Measurements from ENCODE around the gene SENP6. TPM values are rescaled to one million over a fixed set of nuclear protein-coding genes. Genes with fewer than 3 reads are reported as not detected.

The SENP6 gene
- total RNA-seq, 2 experiments from 2014 or later, result 70.2 to 72.0 TPM

DNA sequence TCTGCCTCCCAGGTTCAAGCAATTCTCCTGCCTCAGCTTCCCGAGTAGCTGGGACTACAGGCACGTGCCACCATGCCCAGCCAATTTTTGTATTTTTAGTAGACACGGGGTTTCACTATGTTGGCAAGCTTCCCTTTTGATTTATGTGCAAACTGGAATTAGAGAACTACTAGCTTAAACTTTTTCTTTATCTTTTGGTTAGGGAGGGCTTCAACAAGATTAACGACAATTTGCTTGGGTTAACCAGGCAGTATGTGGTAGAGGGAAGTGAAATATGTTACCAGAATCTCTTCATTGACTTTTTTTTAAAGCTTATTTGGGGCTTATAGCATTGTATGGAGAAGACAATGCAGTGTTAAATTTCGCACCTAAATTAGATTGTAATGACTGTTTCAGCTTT lies 156.4 kb downstream of the SENP6 start:
- ChIA-PET CTCF (interaction anchor here (0.6 kb wide), 1 partner anchor 135 kb away, joined by 3 read pairs; no protein-coding TSS in a partner anchor), POLR2A (no interaction called here)
- no peak for DNase-seq
- Mint-ChIP-seq H3K9me3 (no peaks in the 10 kb centered on the region), H3K4me1 (ENCODE audit: low read depth) (no peaks in the 10 kb centered on the region), H3K4me3 (no peak overlapping the region), H3K27me3 (peaks cover 38% of the 10 kb centered on the region), H3K27ac (no peak overlapping the region), H3K36me3 (ENCODE audit: low read depth) (no peaks in the 10 kb centered on the region)
- ATAC-seq, result no peak
- TF ChIP-seq, protein P1, sequence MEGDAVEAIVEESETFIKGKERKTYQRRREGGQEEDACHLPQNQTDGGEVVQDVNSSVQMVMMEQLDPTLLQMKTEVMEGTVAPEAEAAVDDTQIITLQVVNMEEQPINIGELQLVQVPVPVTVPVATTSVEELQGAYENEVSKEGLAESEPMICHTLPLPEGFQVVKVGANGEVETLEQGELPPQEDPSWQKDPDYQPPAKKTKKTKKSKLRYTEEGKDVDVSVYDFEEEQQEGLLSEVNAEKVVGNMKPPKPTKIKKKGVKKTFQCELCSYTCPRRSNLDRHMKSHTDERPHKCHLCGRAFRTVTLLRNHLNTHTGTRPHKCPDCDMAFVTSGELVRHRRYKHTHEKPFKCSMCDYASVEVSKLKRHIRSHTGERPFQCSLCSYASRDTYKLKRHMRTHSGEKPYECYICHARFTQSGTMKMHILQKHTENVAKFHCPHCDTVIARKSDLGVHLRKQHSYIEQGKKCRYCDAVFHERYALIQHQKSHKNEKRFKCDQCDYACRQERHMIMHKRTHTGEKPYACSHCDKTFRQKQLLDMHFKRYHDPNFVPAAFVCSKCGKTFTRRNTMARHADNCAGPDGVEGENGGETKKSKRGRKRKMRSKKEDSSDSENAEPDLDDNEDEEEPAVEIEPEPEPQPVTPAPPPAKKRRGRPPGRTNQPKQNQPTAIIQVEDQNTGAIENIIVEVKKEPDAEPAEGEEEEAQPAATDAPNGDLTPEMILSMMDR (IDR thresholded peaks at IDR 0.05), result no peak
- intact Hi-C loops (cut with micrococcal nuclease), result no loop called here

DNA sequence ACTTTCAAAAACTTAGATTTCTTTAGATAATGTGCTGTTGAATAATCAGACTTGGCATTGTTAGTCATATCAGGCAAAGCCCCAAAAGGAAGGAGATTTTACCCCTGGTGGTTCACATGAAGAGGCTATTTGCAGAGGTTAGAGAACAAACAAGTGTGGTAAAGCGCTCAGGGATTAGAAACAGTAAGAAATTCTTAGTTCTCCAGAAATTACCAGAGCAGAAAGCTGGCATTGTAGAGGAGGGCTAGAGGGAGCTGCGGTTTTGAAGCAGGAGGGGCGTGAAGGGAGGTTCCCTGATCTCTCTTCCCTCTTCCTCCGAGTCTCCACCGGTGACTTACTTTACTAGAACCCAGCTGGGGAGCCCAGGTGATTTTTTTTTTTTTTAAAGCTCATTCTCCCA lies 157.5 kb downstream of the SENP6 start:
- Mint-ChIP-seq H3K36me3 (ENCODE audit: low read depth) (no peaks in the 10 kb centered on the region), H3K9me3 (no peaks in the 10 kb centered on the region), H3K4me1 (ENCODE audit: low read depth) (no peaks in the 10 kb centered on the region), H3K4me3 (no peak overlapping the region), H3K27ac (no peak overlapping the region), H3K27me3 (peaks cover 39% of the 10 kb centered on the region)
- ATAC-seq, result no peak
- CTCF ChIA-PET, result no interaction called here
- intact Hi-C loops (cut with micrococcal nuclease), result no loop called here
- TF ChIP-seq, protein P1 (IDR thresholded peaks at IDR 0.05), result no peak
- DNase-seq, result no peak
- POLR2A ChIA-PET, result no interaction called here

DNA sequence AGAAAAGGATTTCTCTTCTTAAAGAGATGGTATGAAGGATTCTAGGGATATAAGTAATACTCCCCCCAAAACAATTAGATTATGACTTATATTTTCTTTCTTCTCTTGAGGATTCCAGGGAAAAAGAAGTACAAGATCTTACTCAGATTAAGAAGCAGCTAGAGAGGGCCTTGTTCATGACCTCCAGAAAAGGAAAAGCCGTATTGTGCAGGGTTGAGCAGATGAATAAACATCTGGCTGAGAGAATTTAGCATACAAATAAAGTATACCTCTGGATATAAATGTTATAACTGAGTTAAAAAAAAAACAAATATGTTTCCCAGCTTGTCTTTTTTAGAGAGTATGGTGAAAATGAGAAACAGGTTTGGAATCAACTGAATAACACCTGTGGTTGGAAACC lies 158.6 kb downstream of the SENP6 start:
- ChIA-PET CTCF (no interaction called here), POLR2A (no interaction called here)
- H3K27me3 Mint-ChIP-seq, result peaks cover 41% of the 10 kb centered on the region
- H3K4me3 Mint-ChIP-seq, result no peak overlapping the region
- intact Hi-C loops (cut with micrococcal nuclease), result no loop called here
- no peak for DNase-seq
- no peaks in the 10 kb centered on the region for H3K4me1 Mint-ChIP-seq (ENCODE audit: low read depth)
- no peaks in the 10 kb centered on the region for H3K36me3 Mint-ChIP-seq (ENCODE audit: low read depth)
- no peak for ATAC-seq
- H3K27ac Mint-ChIP-seq, result no peak overlapping the region
- no peaks in the 10 kb centered on the region for H3K9me3 Mint-ChIP-seq
- TF ChIP-seq, protein P1 (IDR thresholded peaks at IDR 0.05), result no peak

DNA sequence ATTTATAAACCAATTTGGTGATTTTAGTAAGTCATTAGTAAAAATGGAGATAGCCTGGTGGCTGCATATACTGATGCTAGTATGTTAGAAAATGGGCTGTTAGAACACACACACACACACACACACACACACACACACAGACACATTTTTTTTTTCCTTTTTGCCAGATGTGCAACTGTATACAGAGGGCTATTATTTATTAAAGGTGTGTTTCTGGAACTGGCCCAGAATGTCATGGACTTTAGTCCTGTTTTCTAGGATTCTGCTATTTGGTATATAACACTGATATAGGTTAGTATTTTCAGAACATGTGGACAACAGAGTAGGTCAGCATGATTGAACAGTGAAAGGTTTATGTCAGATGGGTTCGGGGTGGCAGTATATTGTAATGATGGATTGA lies 159.8 kb downstream of the SENP6 start:
- Mint-ChIP-seq H3K4me3 (no peak overlapping the region), H3K27me3 (peaks cover 37% of the 10 kb centered on the region), H3K36me3 (ENCODE audit: low read depth) (no peaks in the 10 kb centered on the region), H3K9me3 (no peaks in the 10 kb centered on the region), H3K27ac (no peak overlapping the region), H3K4me1 (ENCODE audit: low read depth) (no peaks in the 10 kb centered on the region)
- TF ChIP-seq, protein P1 (IDR thresholded peaks at IDR 0.05), result no peak
- POLR2A ChIA-PET, result no interaction called here
- ATAC-seq (no peak), DNase-seq (no peak)
- intact Hi-C loops (cut with micrococcal nuclease), result no loop called here
- CTCF ChIA-PET, result no interaction called here

DNA sequence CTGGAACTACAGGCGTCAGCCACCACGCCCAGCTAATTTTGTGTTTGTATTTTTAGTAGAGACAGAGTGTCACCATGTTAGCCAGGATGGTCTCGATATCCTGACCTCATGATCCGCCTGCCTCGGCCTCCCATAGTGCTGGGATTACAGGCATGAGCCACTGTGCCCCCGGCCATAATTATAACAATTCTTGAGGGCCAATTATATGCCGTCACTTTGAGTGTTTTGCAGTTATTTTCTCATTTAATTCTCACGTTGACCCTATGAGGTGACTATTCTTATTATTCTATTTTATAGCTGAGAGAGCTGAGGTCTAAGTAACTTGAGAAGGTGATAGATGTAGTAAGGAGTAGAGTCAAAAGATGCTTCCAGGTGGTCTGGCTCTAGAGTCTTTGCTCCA lies 160.4 kb downstream of the SENP6 start:
- H3K27ac Mint-ChIP-seq, result no peak overlapping the region
- ChIA-PET POLR2A (no interaction called here), CTCF (no interaction called here)
- TF ChIP-seq, protein P1 (IDR thresholded peaks at IDR 0.05), result no peak
- no peak for ATAC-seq
- H3K27me3 Mint-ChIP-seq, result peaks cover 36% of the 10 kb centered on the region
- no peaks in the 10 kb centered on the region for H3K4me1 Mint-ChIP-seq (ENCODE audit: low read depth)
- no peaks in the 10 kb centered on the region for H3K9me3 Mint-ChIP-seq
- intact Hi-C loops (cut with micrococcal nuclease), result no loop called here
- no peaks in the 10 kb centered on the region for H3K36me3 Mint-ChIP-seq (ENCODE audit: low read depth)
- H3K4me3 Mint-ChIP-seq, result no peak overlapping the region
- DNase-seq, result no peak
